ENCODE data around the gene TMEM178B.

The TMEM178B gene

DNA sequence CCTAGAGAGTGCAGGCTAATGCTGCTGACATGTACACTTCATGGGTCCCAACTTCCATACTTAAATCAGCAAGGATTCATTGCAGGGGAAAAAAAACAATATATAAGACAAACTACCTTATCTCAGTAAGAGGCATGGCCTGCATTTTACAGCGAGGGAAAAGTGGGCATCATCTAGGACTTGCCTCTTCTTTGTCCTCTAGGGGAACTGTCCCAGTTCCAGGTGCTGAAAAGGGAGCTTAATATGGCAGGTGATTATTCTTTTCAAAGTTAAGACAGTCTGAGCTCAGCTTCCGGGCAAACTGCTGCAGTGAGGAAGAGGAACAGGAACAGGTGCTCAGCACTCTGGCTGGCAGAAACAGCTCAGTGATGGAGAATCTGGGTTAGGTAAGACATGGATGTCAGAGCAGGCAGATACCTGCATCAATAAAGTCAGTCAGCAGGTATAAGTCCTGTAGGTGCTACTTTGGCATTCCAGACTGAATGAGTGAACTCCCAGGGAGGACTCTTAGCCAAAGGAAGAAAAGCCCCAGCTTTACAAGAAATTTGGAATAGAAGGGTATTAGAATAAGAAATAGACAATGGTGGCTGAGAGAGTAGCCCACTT, 147.2 kb downstream of the TMEM178B start:
- DNase-seq (ENCODE audit: low read depth, low spot score), result no peak

DNA sequence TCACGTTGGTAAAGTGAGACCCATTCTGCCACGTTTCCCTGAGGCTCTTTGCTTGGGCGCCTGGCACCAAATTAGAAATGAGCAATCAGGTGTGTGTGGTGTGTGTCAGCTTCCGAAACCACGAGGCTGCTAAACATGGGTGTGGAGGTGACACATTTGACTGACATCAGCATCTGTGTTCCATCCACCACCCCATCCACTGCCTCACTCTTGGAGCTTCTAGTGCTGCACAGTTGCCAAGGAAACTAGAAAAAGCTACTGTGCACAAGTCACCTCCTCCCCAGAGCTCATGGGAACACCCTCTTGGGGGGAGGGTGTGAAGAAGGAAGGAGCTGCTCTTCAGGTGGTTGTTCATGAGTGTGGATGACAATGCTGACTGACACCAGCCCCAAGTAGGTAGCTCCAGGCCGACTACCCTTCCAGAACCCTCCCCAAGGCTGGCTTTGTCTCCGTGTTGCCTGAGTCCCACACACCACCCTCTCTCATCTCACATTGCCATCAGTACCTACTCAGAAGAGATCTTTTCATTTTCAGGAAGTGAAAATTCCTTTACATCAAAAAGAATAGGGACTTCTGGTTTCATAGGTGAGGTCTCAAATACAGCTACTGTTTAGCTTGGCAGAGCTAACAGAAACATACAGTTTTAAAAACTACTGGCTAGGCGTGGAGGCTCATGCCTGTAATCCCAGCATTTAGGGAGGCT, 152.2 kb downstream of the TMEM178B start:
- DNase-seq (ENCODE audit: low read depth, low spot score), result no peak

DNA sequence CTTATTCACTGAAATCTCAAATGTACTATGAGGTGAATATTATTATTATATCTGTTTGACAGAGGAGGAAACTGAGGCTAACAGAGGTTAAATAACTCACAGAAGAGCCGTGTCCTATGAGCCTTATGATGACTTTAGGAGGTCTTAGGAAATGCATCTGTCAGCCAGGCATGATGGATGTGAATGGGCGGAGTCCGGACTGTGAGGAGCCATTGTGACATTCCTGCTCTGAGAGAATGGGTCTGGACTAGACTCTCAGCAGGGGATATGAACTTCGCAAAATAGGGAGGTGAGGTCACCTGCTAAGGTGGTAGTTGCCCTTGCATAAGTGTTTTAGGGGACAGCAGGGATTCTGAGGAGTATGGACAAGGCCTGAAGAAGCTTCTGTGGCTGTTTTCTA, 153.6 kb downstream of the TMEM178B start:
- DNase-seq (ENCODE audit: low read depth, low spot score), result no peak

DNA sequence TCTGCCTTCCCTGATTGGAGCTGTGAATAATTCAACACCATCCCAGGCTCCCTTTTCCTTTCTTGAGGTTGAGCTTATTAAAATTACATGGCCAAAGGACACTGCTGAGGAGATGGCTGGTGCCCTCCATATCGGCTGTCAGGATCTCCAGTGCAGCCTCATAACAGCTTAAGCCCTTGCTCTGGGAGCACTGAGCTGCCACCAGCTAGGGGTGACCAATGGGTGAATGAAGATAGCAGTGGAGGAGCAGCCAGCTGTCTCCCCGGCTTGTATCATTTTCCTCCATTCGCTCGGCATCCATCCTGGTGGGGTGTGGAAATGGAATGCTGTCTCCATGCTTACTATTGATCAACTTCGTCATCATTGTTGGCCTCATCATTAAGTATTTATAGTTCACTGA, 154.6 kb downstream of the TMEM178B start:
- DNase-seq (ENCODE audit: low read depth, low spot score), result no peak

- DNase-seq (ENCODE audit: low read depth, low spot score), result no peak
Observed at GRCh38 chr7:141231018-141231792, 157.3 kb downstream of the TMEM178B start.

- DNase-seq (ENCODE audit: low read depth, low spot score), result no peak
Observed at GRCh38 chr7:141232286-141233051, 158.6 kb downstream of the TMEM178B start.

GRCh38 chr7:141234335-141235105, 160.7 kb downstream of the TMEM178B start:
- no peak for DNase-seq (ENCODE audit: low read depth, low spot score)

- DNase-seq (ENCODE audit: low read depth, low spot score), result no peak
Observed at GRCh38 chr7:141235656-141236055, 161.8 kb downstream of the TMEM178B start.

- DNase-seq (ENCODE audit: low read depth, low spot score), result no peak
Observed at GRCh38 chr7:141238596-141239243, 164.9 kb downstream of the TMEM178B start.

- DNase-seq (ENCODE audit: low read depth, low spot score), result no peak
Observed at GRCh38 chr7:141239661-141240060, 165.8 kb downstream of the TMEM178B start.

GRCh38 chr7:141242568-141242967, 168.7 kb downstream of the TMEM178B start:
- no peak for DNase-seq (ENCODE audit: low read depth, low spot score)

GRCh38 chr7:141243368-141243767, 169.5 kb downstream of the TMEM178B start:
- DNase-seq (ENCODE audit: low read depth, low spot score), result no peak

- DNase-seq (ENCODE audit: low read depth, low spot score), result no peak
Observed at GRCh38 chr7:141244435-141244834, 170.6 kb downstream of the TMEM178B start.

- DNase-seq (ENCODE audit: low read depth, low spot score), result no peak
Observed at GRCh38 chr7:141246426-141246825, 172.6 kb downstream of the TMEM178B start.

GRCh38 chr7:141251180-141251579, 177.3 kb downstream of the TMEM178B start:
- no peak for DNase-seq (ENCODE audit: low read depth, low spot score)

DNA sequence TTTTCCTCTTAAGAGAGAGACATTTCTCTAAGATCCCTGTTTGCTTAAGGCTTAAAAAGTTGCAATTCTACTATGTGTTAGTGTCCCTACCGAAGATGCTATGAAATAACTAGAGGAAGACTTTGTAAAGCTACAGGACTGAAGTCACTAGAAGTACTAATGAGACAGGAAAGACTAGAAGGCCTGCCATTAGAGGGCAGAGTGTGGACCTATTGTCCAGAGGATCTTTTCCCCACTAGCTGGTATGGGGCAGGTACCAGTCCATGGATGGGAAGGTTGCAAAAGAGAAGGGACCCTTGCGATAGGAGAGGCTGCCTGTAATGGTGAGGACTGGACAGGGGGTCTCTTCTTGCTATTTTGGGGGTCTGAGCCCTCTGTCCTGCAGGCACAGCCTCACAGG, 178.1 kb downstream of the TMEM178B start:
- no peak for DNase-seq (ENCODE audit: low read depth, low spot score)

- DNase-seq (ENCODE audit: low read depth, low spot score), result no peak
Observed at GRCh38 chr7:141257597-141257996, 183.7 kb downstream of the TMEM178B start.

- no peak for DNase-seq (ENCODE audit: low read depth, low spot score)
Observed at GRCh38 chr7:141258559-141258958, 184.7 kb downstream of the TMEM178B start.

DNA sequence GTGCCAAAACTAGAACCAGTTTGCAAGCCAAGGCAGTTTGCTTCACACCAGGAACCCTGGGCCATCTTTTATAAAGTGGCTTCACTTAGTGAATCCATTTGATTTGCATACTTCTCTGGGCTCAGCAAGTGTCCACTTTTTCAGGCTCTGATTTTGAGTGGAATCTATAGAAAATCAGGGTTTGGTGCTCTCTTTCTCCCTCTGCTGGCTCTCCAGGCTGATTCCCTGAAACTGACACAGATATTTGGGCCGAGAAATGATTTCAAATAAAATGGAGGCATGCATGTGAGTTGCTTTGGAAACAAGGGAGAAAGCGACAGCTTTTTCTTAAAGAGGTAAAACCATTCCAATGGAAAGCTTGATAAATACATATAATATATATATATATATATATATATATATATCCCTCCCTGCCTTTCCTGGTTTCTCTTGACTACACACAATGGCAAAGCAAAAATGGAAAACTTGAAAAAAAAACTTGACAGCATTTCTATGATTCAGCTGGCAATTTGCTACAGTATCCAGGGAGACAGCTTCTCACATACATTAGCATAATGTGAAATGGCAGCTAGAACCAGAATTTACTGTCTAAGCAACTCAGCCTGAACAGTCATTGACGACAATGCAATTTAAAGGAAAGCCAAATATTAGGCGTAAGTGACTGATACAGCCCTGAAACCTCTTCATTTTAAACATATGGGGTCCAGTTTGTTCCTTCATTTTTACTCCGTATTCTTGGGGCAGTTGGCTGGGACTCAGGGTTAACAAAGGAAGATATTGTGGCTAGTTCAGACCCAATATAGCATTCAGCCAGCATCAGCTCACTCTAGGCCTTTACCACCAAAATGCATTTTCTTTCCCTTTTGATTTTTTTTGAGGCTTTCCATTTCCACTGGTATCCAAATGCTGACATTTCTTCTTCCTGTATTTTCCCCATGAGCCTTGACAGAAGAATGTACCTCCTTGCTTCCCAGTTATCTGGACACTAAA, 188.5 kb downstream of the TMEM178B start:
- DNase-seq (ENCODE audit: low read depth, low spot score), result no peak
